Measurements from ENCODE around the gene HDAC6.

DNA sequence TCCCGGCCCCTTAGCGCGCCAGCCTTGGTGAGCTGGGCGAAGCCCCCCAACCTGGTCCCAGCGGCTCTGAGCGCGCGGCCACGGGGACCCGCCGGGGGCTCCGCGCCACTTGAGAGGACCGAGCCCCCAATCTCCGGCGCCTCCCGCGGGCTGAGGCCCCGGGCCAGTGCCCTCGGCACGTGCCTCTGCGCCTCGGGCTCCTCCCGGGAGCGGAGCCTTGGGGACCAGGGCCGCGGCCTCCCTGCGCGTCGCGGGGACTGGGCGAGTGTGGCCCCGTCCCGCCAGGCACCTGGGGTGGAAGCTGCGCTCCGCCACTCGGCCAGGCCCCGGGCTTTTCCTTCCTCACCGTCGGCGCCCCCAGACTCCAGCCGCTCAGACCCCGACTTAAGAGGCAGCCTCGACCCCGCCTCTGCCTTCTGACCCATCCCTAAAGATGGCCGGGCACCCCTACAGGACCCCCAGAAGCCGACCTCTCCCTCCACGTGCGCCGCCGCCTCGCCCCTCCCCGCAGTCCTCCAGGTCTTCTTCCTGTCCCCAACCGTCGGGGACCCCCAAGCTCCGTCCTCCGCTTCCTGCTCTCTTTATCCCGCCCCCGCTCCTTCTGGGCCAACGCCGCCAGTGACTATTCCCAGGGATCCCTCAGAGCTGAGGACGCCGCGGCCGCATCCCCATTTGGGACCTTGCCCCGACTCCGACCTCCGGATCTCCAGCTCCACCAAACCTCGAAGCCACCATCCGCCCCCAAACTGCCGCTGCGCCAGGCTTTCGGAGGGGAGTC lies 25.2 kb downstream of the HDAC6 start:
- TF ChIP-seq, protein P1, sequence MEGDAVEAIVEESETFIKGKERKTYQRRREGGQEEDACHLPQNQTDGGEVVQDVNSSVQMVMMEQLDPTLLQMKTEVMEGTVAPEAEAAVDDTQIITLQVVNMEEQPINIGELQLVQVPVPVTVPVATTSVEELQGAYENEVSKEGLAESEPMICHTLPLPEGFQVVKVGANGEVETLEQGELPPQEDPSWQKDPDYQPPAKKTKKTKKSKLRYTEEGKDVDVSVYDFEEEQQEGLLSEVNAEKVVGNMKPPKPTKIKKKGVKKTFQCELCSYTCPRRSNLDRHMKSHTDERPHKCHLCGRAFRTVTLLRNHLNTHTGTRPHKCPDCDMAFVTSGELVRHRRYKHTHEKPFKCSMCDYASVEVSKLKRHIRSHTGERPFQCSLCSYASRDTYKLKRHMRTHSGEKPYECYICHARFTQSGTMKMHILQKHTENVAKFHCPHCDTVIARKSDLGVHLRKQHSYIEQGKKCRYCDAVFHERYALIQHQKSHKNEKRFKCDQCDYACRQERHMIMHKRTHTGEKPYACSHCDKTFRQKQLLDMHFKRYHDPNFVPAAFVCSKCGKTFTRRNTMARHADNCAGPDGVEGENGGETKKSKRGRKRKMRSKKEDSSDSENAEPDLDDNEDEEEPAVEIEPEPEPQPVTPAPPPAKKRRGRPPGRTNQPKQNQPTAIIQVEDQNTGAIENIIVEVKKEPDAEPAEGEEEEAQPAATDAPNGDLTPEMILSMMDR (IDR thresholded peaks at IDR 0.05; ENCODE audit: extremely low read depth in 1 of 2, insufficient read depth in 1 of 2, low read depth in 1 of 2, low read length in 2 of 2) = no peak
- TF ChIP-seq MYC (IDR thresholded peaks at IDR 0.05; ENCODE audit: low read depth, low read length) (no peak), EZH2 (IDR thresholded peaks at IDR 0.05; ENCODE audit: borderline replicate concordance, low read depth, low read length, severe bottlenecking) (peak; percentile 91), POLR2A (IDR thresholded peaks at IDR 0.05; ENCODE audit: low read depth, low read length) (no peak)
- TF ChIP-seq, protein P2, sequence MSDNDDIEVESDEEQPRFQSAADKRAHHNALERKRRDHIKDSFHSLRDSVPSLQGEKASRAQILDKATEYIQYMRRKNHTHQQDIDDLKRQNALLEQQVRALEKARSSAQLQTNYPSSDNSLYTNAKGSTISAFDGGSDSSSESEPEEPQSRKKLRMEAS (IDR thresholded peaks at IDR 0.05; ENCODE audit: insufficient read depth, insufficient read length) = no peak
